Astrocyte of the cerebellum (primary cell): ENCODE results near the gene MAB21L1.
A peak's percentile ranks its signal among the peaks of the same experiment; 100 is the strongest.

ENCODE experiments used
- DNase-seq: peaks from one replicate; pipeline ENCODE4 v3.0.0-alpha.2; 2011; ENCODE audit warnings: low read depth
- H3K4me3 ChIP-seq: 2 replicates; pipeline ENCODE4 v1.5.1; 2011; ENCODE audit warnings: mild to moderate bottlenecking, low read depth, low read length, moderate library complexity
- in situ Hi-C: cut with HindIII; loops from 2 replicates; pipeline ENCODE4 v1.10.0; 2017; ENCODE audit warnings: low sequenced_read_pairs
- TF ChIP-seq, protein P1 (sequence below): IDR thresholded peaks from 2 replicates; pipeline ENCODE4 v1.5.1; 2012; ENCODE audit warnings: low read length, low read depth, moderate library complexity, mild to moderate bottlenecking; ENCODE audit errors: missing control alignments

MAB21L1 gene

GRCh38 chr13:35475960-35476943, at the start of gene MAB21L1:
MAB21L1 (minus strand) TSS chr13:35476689; CDS start chr13:35476138, 551 bp downstream.
- in situ Hi-C loops = no loop called here
- peak within 1 kb of the TSS; percentile 58 for H3K4me3 ChIP-seq
- TF ChIP-seq, protein P1, sequence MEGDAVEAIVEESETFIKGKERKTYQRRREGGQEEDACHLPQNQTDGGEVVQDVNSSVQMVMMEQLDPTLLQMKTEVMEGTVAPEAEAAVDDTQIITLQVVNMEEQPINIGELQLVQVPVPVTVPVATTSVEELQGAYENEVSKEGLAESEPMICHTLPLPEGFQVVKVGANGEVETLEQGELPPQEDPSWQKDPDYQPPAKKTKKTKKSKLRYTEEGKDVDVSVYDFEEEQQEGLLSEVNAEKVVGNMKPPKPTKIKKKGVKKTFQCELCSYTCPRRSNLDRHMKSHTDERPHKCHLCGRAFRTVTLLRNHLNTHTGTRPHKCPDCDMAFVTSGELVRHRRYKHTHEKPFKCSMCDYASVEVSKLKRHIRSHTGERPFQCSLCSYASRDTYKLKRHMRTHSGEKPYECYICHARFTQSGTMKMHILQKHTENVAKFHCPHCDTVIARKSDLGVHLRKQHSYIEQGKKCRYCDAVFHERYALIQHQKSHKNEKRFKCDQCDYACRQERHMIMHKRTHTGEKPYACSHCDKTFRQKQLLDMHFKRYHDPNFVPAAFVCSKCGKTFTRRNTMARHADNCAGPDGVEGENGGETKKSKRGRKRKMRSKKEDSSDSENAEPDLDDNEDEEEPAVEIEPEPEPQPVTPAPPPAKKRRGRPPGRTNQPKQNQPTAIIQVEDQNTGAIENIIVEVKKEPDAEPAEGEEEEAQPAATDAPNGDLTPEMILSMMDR = no peak
- DNase-seq = peak; percentile 36

GRCh38 chr13:35524171-35524570, 47.7 kb upstream of the MAB21L1 start:
- no peak overlapping the region for H3K4me3 ChIP-seq
- TF ChIP-seq, protein P1 = no peak
- in situ Hi-C loops = no loop called here
- DNase-seq = no peak

DNA sequence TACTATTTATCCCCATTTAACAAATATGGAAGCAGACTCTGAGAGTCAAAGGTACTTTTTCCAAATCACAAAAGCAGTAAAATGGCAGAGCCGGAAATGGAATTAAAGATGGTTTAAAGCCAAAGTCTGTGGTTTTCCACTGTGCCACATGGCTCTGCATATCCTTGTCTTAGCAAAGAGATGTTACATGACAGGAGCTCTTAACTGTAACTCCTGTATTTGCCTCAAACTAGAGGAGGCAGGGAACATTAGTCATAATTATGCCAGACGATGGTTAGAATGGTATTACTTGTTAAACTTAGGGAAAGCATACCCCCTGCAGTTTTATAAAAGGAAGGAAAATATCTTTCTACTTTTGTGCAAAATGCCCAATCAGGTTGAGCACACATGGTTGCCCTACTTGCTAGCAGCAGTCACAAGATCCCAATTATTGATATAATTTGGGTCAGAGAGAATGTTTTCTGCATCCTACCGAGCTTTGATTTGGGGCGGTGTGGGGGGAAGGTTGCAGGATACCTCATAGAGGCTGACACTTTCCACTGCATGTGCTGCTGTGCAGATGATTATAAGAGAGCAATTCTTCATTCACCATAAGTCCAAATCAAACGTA, 42.0 kb upstream of the MAB21L1 start:
- DNase-seq = peak; percentile 6
- H3K4me3 ChIP-seq = no peak overlapping the region
- in situ Hi-C loops = no loop called here
- TF ChIP-seq, protein P1 = no peak

- DNase-seq = no peak
- in situ Hi-C loops = no loop called here
- no peak overlapping the region for H3K4me3 ChIP-seq
- TF ChIP-seq, protein P1 = no peak
These were observed 38.5 kb upstream of the MAB21L1 start for GRCh38 chr13:35514801-35515502.

GRCh38 chr13:35514061-35514477, 37.6 kb upstream of the MAB21L1 start:
- DNase-seq = no peak
- no peak overlapping the region for H3K4me3 ChIP-seq
- TF ChIP-seq, protein P1 = no peak
- in situ Hi-C loops = no loop called here

GRCh38 chr13:35512271-35512920, 35.9 kb upstream of the MAB21L1 start:
- in situ Hi-C loops = no loop called here
- peak; percentile 99 for DNase-seq
- TF ChIP-seq, protein P1 = no peak
- H3K4me3 ChIP-seq = no peak overlapping the region
